ENCODE results near the gene ST3GAL3. TPM values are rescaled to one million over a fixed set of nuclear protein-coding genes. Genes with fewer than 3 reads are reported as not detected.

Gene ST3GAL3
- total and polyA plus RNA-seq, 2 donors (not counting 3 experiments of a cell fraction or from before 2014, with no cell fraction given): 14.3 to 35.8 TPM

GRCh38 chr1:43772978-43773377 is 65.6 kb downstream of the ST3GAL3 start:
- H2AFZ ChIP-seq (ENCODE audit: low read depth, low read length): no peak overlapping the region
- TF ChIP-seq EZH2 (IDR thresholded peaks at IDR 0.05; ENCODE audit: borderline replicate concordance, low read depth, low read length, severe bottlenecking): no peak
- no peak for TF ChIP-seq JUN (IDR thresholded peaks at IDR 0.05; ENCODE audit: borderline replicate concordance, insufficient read depth, insufficient read length, low read depth)
- no peak for TF ChIP-seq POLR2A (IDR thresholded peaks at IDR 0.05; ENCODE audit: low read depth, low read length)
- TF ChIP-seq GATA2 (IDR thresholded peaks at IDR 0.05; ENCODE audit: insufficient read depth, insufficient read length, low read depth, low read length): no peak
- TF ChIP-seq CTCF (IDR thresholded peaks at IDR 0.05; ENCODE audit: extremely low read depth in 1 of 2, insufficient read depth in 1 of 2, low read depth in 1 of 2, low read length in 2 of 2): no peak
- TF ChIP-seq, protein P1, sequence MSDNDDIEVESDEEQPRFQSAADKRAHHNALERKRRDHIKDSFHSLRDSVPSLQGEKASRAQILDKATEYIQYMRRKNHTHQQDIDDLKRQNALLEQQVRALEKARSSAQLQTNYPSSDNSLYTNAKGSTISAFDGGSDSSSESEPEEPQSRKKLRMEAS (IDR thresholded peaks at IDR 0.05; ENCODE audit: insufficient read depth, insufficient read length): no peak
- TF ChIP-seq FOS (IDR thresholded peaks at IDR 0.05; ENCODE audit: borderline replicate concordance, insufficient read depth, low read length): no peak
- no peak for TF ChIP-seq MYC (IDR thresholded peaks at IDR 0.05; ENCODE audit: low read depth, low read length)
- no peak for TF ChIP-seq POLR2AphosphoS5 (IDR thresholded peaks at IDR 0.05; ENCODE audit: insufficient read depth, low read depth, low read length)
- FAIRE-seq: no peak
- no peaks in the 10 kb centered on the region for H4K20me1 ChIP-seq (replicated peaks; ENCODE audit: control insufficient read depth, extremely low read depth, insufficient read depth, low read length)
- ChIA-PET POLR2A (no interaction called here), CTCF (interaction anchor here (1.0 to 3.6 kb wide), 5 partner anchors 10 to 275 kb away, joined by 3 to 24 read pairs (median 5); no protein-coding TSS in a partner anchor)
- no peak overlapping the region for H3K4me2 ChIP-seq (ENCODE audit: insufficient read depth, low read length)
- no peaks in the 10 kb centered on the region for H3K9me1 ChIP-seq (replicated peaks; ENCODE audit: control insufficient read depth, extremely low read depth, insufficient read depth, low read length)
- no TSS peak for BruUV-seq (replicated peaks)
- H3K9ac ChIP-seq (replicated peaks; ENCODE audit: extremely low read depth, insufficient read depth, low read length): no peak overlapping the region
- H3K27me3 ChIP-seq (ENCODE audit: control insufficient read depth in 2 of 2, insufficient read depth in 2 of 2, low read length in 2 of 2): no peaks in the 10 kb centered on the region
- H3K27ac ChIP-seq (ENCODE audit: insufficient read depth, low read depth, low read length): no peak overlapping the region
- no peaks in the 10 kb centered on the region for H3K4me1 ChIP-seq (ENCODE audit: control insufficient read depth, extremely low read depth, insufficient read depth, low read length)
- H3K4me3 ChIP-seq (replicated peaks in 1 of 3; ENCODE audit: insufficient read depth in 1 of 3, low read depth in 1 of 3, low read length in 3 of 3): no peak overlapping the region
- H3K79me2 ChIP-seq (ENCODE audit: control insufficient read depth, insufficient read depth, low read length): no peaks in the 10 kb centered on the region
- intact Hi-C loops (cut with micrococcal nuclease): no loop called here
- DNase-seq (ENCODE audit: low read depth, low spot score): no peak
- dilution Hi-C loops (cut with MboI; ENCODE audit: extremely low pct_ligation_motif_present, low sequenced_read_pairs): loop anchor here (25.0 kb wide), 1 partner anchor 164 kb away; the partner anchor contains the start of genes ARTN and IPO13
- no peaks in the 10 kb centered on the region for H3K36me3 ChIP-seq (ENCODE audit: control insufficient read depth in 2 of 2, extremely low read depth in 1 of 2, insufficient read depth in 2 of 2, low read length in 2 of 2)
- H3K9me3 ChIP-seq (replicated peaks; ENCODE audit: control insufficient read depth, insufficient read depth, low read length): no peaks in the 10 kb centered on the region
